IMR-90 (cell line): ENCODE results near the gene NCOA5. TPM values are rescaled to one million over a fixed set of nuclear protein-coding genes. Genes with fewer than 3 reads are reported as not detected.

Source experiments
- ATAC-seq: fragments of 200-7000 bp; cut with Tn5 transposase; 2 replicates; pipeline ENCODE4 v1.9.1; 2020; ENCODE audit warnings: low read depth, mild to moderate bottlenecking, moderate library complexity
- BruUV-seq: library from RNA; stranded (reverse); fragments of 400-500 nt; replicated peaks from 2 replicates; lab custom pipeline; 2021; lab: Mats Ljungman, UMichigan
- CTCF ChIA-PET: fragments of 300-600 bp; formaldehyde crosslinking; extraction: SDS; loops from one replicate; lab custom pipeline; 2021; ENCODE audit warnings: antibody characterized with exemption; lab: Yijun Ruan, JAX
- POLR2A ChIA-PET: fragments of 300-600 bp; sonication (Branson Sonifier 250); formaldehyde crosslinking; loops from one replicate; lab custom pipeline; 2022; ENCODE audit warnings: antibody characterized with exemption; ENCODE audit not compliant: unreplicated experiment; lab: Charles Lee
- DNase-seq: peaks from one replicate; pipeline ENCODE4 v3.0.0; 2013
- H2AFZ ChIP-seq: replicated peaks from 2 replicates; pipeline ENCODE3; 2013; ENCODE audit warnings: low read length, mild to moderate bottlenecking; ENCODE audit not compliant: poor library complexity
- H2AK5ac ChIP-seq: 2 replicates; pipeline ENCODE4 v1.6.1; 2013; ENCODE audit warnings: low read depth, low read length, inconsistent platforms
- H2AK9ac ChIP-seq: replicated peaks from 2 replicates; pipeline ENCODE3; 2013; ENCODE audit warnings: mild to moderate bottlenecking, low read depth, low read length, moderate library complexity; ENCODE audit not compliant: poor library complexity
- H2BK120ac ChIP-seq: 2 replicates; pipeline ENCODE4 v1.6.1; 2013; ENCODE audit warnings: low read depth, low read length, inconsistent platforms
- H2BK15ac ChIP-seq: 3 replicates; pipeline ENCODE4 v1.6.1; 2013; ENCODE audit warnings: low read depth, low read length, inconsistent platforms
- H2BK20ac ChIP-seq: 2 replicates; pipeline ENCODE4 v1.6.1; 2013; ENCODE audit warnings: low read depth, mild to moderate bottlenecking, inconsistent platforms, low read length, moderate library complexity
- H2BK5ac ChIP-seq: 2 replicates; pipeline ENCODE4 v1.6.1; 2013; ENCODE audit warnings: mild to moderate bottlenecking, low read depth, low read length, inconsistent platforms; ENCODE audit not compliant: poor library complexity, severe bottlenecking
- H3K14ac ChIP-seq: replicated peaks from 2 replicates; pipeline ENCODE4 v1.6.1; 2013; ENCODE audit warnings: low read depth, low read length, inconsistent platforms
- H3K18ac ChIP-seq: 2 replicates; pipeline ENCODE4 v1.6.1; 2013; ENCODE audit warnings: low read depth, low read length, control low read depth
- H3K23ac ChIP-seq: 2 replicates; pipeline ENCODE4 v1.6.1; 2013; ENCODE audit warnings: low read depth, low read length, inconsistent platforms
- H3K27ac ChIP-seq: 2 replicates; pipeline ENCODE4 v1.5.1; 2013; ENCODE audit warnings: mild to moderate bottlenecking, control low read depth, low read length; ENCODE audit not compliant: insufficient read depth
- H3K27me3 ChIP-seq: 2 replicates; pipeline ENCODE4 v1.6.1; 2013; ENCODE audit warnings: low read length; ENCODE audit not compliant: control insufficient read depth, insufficient read depth
- H3K36me3 ChIP-seq: 2 replicates; pipeline ENCODE4 v1.6.1; 2013; ENCODE audit warnings: low read length, mixed read lengths; ENCODE audit not compliant: control insufficient read depth, insufficient read depth
- H3K4ac ChIP-seq: 2 replicates; pipeline ENCODE4 v1.6.1; 2013; ENCODE audit warnings: low read depth, low read length, inconsistent platforms
- H3K4me1 ChIP-seq: 2 replicates; pipeline ENCODE4 v1.6.1; 2013; ENCODE audit warnings: low read length, mixed read lengths; ENCODE audit not compliant: control insufficient read depth, insufficient read depth
- H3K4me2 ChIP-seq: 2 replicates; pipeline ENCODE4 v1.6.1; 2013; ENCODE audit warnings: low read depth, mild to moderate bottlenecking, control low read depth, low read length, moderate library complexity
- H3K4me3 ChIP-seq: 2 replicates; pipeline ENCODE4 v1.5.1; 2013; ENCODE audit warnings: low read depth, mild to moderate bottlenecking, control low read depth, low read length, moderate library complexity; ENCODE audit not compliant: insufficient read depth
- H3K56ac ChIP-seq: 2 replicates; pipeline ENCODE4 v1.6.1; 2013; ENCODE audit warnings: low read length, inconsistent platforms; ENCODE audit not compliant: insufficient read depth; ENCODE audit errors: extremely low read depth
- H3K79me1 ChIP-seq, 2 experiments: 2 replicates each; pipeline ENCODE4 v1.6.1; 2013; ENCODE audit warnings: low read length in 2 of 2, inconsistent platforms in 1 of 2, low read depth in 1 of 2
- H3K9ac ChIP-seq: 2 replicates; pipeline ENCODE4 v1.6.1; 2013; ENCODE audit warnings: low read depth, low read length, control low read depth
- H3K9me1 ChIP-seq: 2 replicates; pipeline ENCODE4 v1.6.1; 2013; ENCODE audit warnings: low read length, inconsistent platforms; ENCODE audit not compliant: insufficient read depth
- H3K9me3 ChIP-seq: 2 replicates; pipeline ENCODE4 v1.6.1; 2013; ENCODE audit warnings: low read length; ENCODE audit not compliant: control insufficient read depth, insufficient read depth
- H4K20me1 ChIP-seq: 2 replicates; pipeline ENCODE4 v1.6.1; 2013; ENCODE audit warnings: low read length, inconsistent platforms; ENCODE audit not compliant: insufficient read depth
- H4K5ac ChIP-seq: 2 replicates; pipeline ENCODE4 v1.6.1; 2013; ENCODE audit warnings: mild to moderate bottlenecking, low read depth, low read length, control low read depth
- H4K8ac ChIP-seq, 2 experiments: 2 replicates each; pipeline ENCODE4 v1.6.1; 2013; ENCODE audit warnings: low read depth in 2 of 2, low read length in 2 of 2, control low read depth in 1 of 2, inconsistent platforms in 1 of 2
- H4K91ac ChIP-seq: 2 replicates; pipeline ENCODE4 v1.6.1; 2013; ENCODE audit warnings: low read depth, low read length, inconsistent platforms; ENCODE audit not compliant: insufficient read depth
- CEBPB ChIP-seq: IDR thresholded peaks from 2 replicates; pipeline ENCODE4 v1.6.1; 2012; ENCODE audit warnings: low read depth, low read length, improper control_type of control experiment
- CHD1 ChIP-seq: IDR thresholded peaks from 2 replicates; pipeline ENCODE4 v1.6.1; 2012; ENCODE audit warnings: low read depth, low read length, improper control_type of control experiment
- CTCF ChIP-seq: conservative IDR thresholded peaks from 2 replicates; pipeline ENCODE4 v1.5.1; 2012; ENCODE audit warnings: mild to moderate bottlenecking, low read depth, low read length, improper control_type of control experiment
- ELK1 ChIP-seq: fragments of 150-350 bp; IDR thresholded peaks from 2 replicates; pipeline ENCODE4 v1.6.1; 2016; ENCODE audit warnings: low read depth, mild to moderate bottlenecking, low read length, moderate library complexity, borderline replicate concordance
- RAD21 ChIP-seq: IDR thresholded peaks from 2 replicates; pipeline ENCODE4 v1.6.1; 2012; ENCODE audit warnings: low read length, improper control_type of control experiment
- RFX5 ChIP-seq: IDR thresholded peaks from 2 replicates; pipeline ENCODE4 v1.8.0; 2012; ENCODE audit warnings: low read depth, mild to moderate bottlenecking, low read length, moderate library complexity
- USF2 ChIP-seq: fragments of 150-350 bp; IDR thresholded peaks from 2 replicates; pipeline ENCODE4 v1.6.1; 2017; ENCODE audit warnings: mild to moderate bottlenecking, antibody characterized with exemption, low read length, low read depth
- WGBS, 2 experiments: methylation state at CpG; one replicate each; pipeline versions ENCODE4 v1.1.5 to v1.1.7; 2013; ENCODE audit warnings: missing lambda C conversion rate in 2 of 2; ENCODE audit not compliant: insufficient read length in 1 of 2; ENCODE audit errors: extremely low coverage in 2 of 2; 5-methylcytosine and 5-hydroxymethylcytosine counted together
- dilution Hi-C: fragments of 300-500 bp; cut with HindIII; formaldehyde crosslinking; loops from one replicate; pipeline ENCODE4 v1.14.3; 2018; ENCODE audit warnings: low sequenced_read_pairs; ENCODE audit not compliant: unreplicated experiment
- in situ Hi-C: fragments of 300-500 bp; cut with MboI; formaldehyde crosslinking; loops from 3 replicates; pipeline ENCODE4 v1.14.3; 2019; ENCODE audit warnings: low sequenced_read_pairs, inconsistent platforms, mixed read lengths
- intact Hi-C: fragments of 100-400 bp; cut with micrococcal nuclease; formaldehyde crosslinking; loops from 2 replicates; pipeline ENCODE4 v1.10.0; 2022
- polyA plus RNA-seq, 3 experiments: library from polyadenylated mRNA; depleted of rRNA; stranded (reverse); fragments of >200 nt; gene quantifications; 2 replicates each; pipeline ENCODE4 v1.2.3, GENCODE V29; 2012; ENCODE audit warnings: low replicate concordance in 1 of 3
- total RNA-seq: library from RNA; depleted of rRNA; stranded (reverse); fragments of >200 nt; gene quantifications from 2 replicates; pipeline ENCODE4 v1.2.3, GENCODE V29; 2012

NCOA5 gene
- total and polyA plus RNA-seq, 2 of the 4 experiments (the other 2 are of a cell fraction) = 17.4 to 20.6 TPM

GRCh38 chr20:46108976-46109375, 19.2 kb upstream of the NCOA5 start:
- Histone ChIP-seq H2AK9ac (no peak overlapping the region), H2BK20ac (no peak overlapping the region), H3K36me3 (no peaks in the 10 kb centered on the region), H3K9ac (no peak overlapping the region), H2AFZ (no peak overlapping the region), H3K14ac (no peak overlapping the region), H2BK15ac (no peak overlapping the region), H3K9me3 (peaks cover 3% of the 10 kb centered on the region; the same call in 1 of the 2 replicates), H3K27ac (no peak overlapping the region), H2AK5ac (no peak overlapping the region), H4K5ac (no peak overlapping the region), H3K23ac (no peak overlapping the region), H2BK120ac (no peak overlapping the region), H3K4ac (no peak overlapping the region), H3K9me1 (no peaks in the 10 kb centered on the region), H3K4me2 (no peak overlapping the region), H3K4me1 (no peaks in the 10 kb centered on the region), H4K20me1 (no peaks in the 10 kb centered on the region), H3K79me1 (no peaks in the 10 kb centered on the region), H2BK5ac (no peak overlapping the region), H4K91ac (no peak overlapping the region), H3K56ac (no peak overlapping the region), H3K18ac (no peak overlapping the region), H4K8ac (no peak overlapping the region), H3K27me3 (peaks cover 25% of the 10 kb centered on the region), H3K4me3 (no peak overlapping the region)
- no peak for DNase-seq
- POLR2A ChIA-PET = no interaction called here
- intact Hi-C loops (no loop called here), in situ Hi-C loops (no loop called here), dilution Hi-C loops (no loop called here)
- ATAC-seq = no peak
- no TSS peak for BruUV-seq
- CTCF ChIA-PET = no interaction called here
- WGBS, 2 experiments = 69% methylated on average over 5 of the region's 14 CpGs; no CpG with 5 or more reads in 1 of the 2 experiments
- TF ChIP-seq ELK1 (no peak), RFX5 (no peak), CEBPB (no peak), RAD21 (no peak), CTCF (no peak), CHD1 (no peak), USF2 (no peak)
